ENCODE data around the gene HPS4.

- TF ChIP-seq, protein P1, sequence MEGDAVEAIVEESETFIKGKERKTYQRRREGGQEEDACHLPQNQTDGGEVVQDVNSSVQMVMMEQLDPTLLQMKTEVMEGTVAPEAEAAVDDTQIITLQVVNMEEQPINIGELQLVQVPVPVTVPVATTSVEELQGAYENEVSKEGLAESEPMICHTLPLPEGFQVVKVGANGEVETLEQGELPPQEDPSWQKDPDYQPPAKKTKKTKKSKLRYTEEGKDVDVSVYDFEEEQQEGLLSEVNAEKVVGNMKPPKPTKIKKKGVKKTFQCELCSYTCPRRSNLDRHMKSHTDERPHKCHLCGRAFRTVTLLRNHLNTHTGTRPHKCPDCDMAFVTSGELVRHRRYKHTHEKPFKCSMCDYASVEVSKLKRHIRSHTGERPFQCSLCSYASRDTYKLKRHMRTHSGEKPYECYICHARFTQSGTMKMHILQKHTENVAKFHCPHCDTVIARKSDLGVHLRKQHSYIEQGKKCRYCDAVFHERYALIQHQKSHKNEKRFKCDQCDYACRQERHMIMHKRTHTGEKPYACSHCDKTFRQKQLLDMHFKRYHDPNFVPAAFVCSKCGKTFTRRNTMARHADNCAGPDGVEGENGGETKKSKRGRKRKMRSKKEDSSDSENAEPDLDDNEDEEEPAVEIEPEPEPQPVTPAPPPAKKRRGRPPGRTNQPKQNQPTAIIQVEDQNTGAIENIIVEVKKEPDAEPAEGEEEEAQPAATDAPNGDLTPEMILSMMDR (IDR thresholded peaks at IDR 0.05), result no peak
- TF ChIP-seq POLR2A (IDR thresholded peaks at IDR 0.05), result no peak
Observed at GRCh38 chr22:26406118-26406517, 77.5 kb downstream of the HPS4 start.

Data from Peyer's patch (tissue), 4 donors.